ENCODE measurements around the gene ATP10B. TPM values are rescaled to one million over a fixed set of nuclear protein-coding genes. Genes with fewer than 3 reads are reported as not detected.

The ATP10B gene
- total RNA-seq, 1 experiment from 2014 or later: 0.11 TPM

- TF ChIP-seq JAZF1 (CRISPR knock-in tag; IDR thresholded peaks at IDR 0.05) (no peak), ZNF532 (CRISPR knock-in tag; IDR thresholded peaks at IDR 0.05; ENCODE audit: borderline replicate concordance) (no peak), ELF4 (CRISPR knock-in tag; IDR thresholded peaks at IDR 0.05; ENCODE audit: low read depth) (no peak)
These were observed 166.8 kb downstream of the ATP10B start (continued) for GRCh38 chr5:160685219-160685618.

DNA sequence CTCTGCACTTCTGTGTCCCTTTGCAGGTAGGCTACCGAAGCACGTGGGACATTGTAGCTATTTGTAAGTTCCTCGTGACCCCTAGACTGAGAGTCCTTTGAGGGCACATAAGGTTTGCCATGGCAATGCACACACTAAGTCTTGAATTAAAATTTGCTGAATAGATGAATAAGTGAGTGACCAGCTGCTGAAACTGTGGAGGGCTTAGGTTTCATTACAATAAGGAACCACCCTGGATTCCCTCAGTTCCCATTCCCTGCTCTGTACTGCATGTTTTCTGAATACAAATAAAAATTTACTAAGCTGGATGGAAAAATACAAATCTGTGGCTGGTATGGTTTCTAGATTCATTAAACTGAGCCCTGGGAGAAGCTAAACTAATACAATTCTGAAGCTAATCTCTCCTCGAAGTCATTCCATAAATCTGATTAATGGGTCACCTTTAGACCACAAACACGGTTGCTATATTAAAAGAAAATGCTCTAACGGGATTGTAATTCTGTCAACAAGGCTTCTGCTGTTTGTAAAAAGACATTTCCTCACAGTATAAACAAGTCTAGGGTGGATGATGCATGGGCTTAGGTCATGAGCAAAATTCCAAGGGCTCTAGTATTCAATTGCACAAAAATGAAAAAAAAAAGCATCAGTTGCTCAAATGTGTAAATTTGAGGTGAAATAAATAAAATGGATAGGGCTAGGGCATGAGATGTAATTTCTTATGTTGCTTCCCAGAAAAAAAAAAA is 172.3 kb downstream of the ATP10B start:
- ChIA-PET CTCF (interaction anchor here (1.9 kb wide), 1 partner anchor 241 kb away, joined by 9 read pairs; no protein-coding TSS in a partner anchor), POLR2A (no interaction called here)
- DNase-seq (ENCODE audit: low spot score): no peak
- ATAC-seq: no peak
- Mint-ChIP-seq H3K9me3 (peaks cover 5% of the 10 kb centered on the region), H3K4me3 (no peak overlapping the region), H3K4me1 (peaks cover 2% of the 10 kb centered on the region; the same call in 1 of the 2 replicates), H3K27ac (no peak overlapping the region), H3K27me3 (ENCODE audit: low read depth) (no peaks in the 10 kb centered on the region), H3K36me3 (no peaks in the 10 kb centered on the region)
- no peak for TF ChIP-seq EMX1 (CRISPR knock-in tag; IDR thresholded peaks at IDR 0.05)
- TF ChIP-seq ETV6 (CRISPR knock-in tag; IDR thresholded peaks at IDR 0.05): no peak
- no peak for TF ChIP-seq RORB (CRISPR knock-in tag; IDR thresholded peaks at IDR 0.05)
- no peak for TF ChIP-seq SOX15 (CRISPR knock-in tag; IDR thresholded peaks at IDR 0.05)
- no peak for TF ChIP-seq IRF1 (CRISPR knock-in tag; IDR thresholded peaks at IDR 0.05)
- no peak for TF ChIP-seq NR1H2 (CRISPR knock-in tag; IDR thresholded peaks at IDR 0.05)
- TF ChIP-seq AFF4 (CRISPR knock-in tag; IDR thresholded peaks at IDR 0.05; ENCODE audit: borderline replicate concordance): no peak
- no peak for TF ChIP-seq ESRRA (CRISPR knock-in tag; IDR thresholded peaks at IDR 0.05; ENCODE audit: borderline replicate concordance)
- no peak for TF ChIP-seq CDX4 (CRISPR knock-in tag; IDR thresholded peaks at IDR 0.05; ENCODE audit: borderline replicate concordance)

- no peak overlapping the region for H3K4me3 Mint-ChIP-seq
- no peaks in the 10 kb centered on the region for H3K36me3 Mint-ChIP-seq
- peaks cover 4% of the 10 kb centered on the region; the same call in 1 of the 2 replicates for H3K4me1 Mint-ChIP-seq
- H3K9me3 Mint-ChIP-seq: peaks cover 5% of the 10 kb centered on the region; the same call in 1 of the 2 replicates
- ChIA-PET CTCF (interaction anchor here (1.1 kb wide), 1 partner anchor 237 kb away, joined by 4 read pairs; no protein-coding TSS in a partner anchor), POLR2A (no interaction called here)
- H3K27ac Mint-ChIP-seq: no peak overlapping the region
- no peak for TF ChIP-seq ZNF232 (CRISPR knock-in tag; IDR thresholded peaks at IDR 0.05)
- TF ChIP-seq ARID4B (CRISPR knock-in tag; IDR thresholded peaks at IDR 0.05; ENCODE audit: borderline replicate concordance): no peak
- TF ChIP-seq RORB (CRISPR knock-in tag; IDR thresholded peaks at IDR 0.05): no peak
- TF ChIP-seq KAT7 (CRISPR knock-in tag; IDR thresholded peaks at IDR 0.05; ENCODE audit: borderline replicate concordance): no peak
- TF ChIP-seq ZNF671 (CRISPR knock-in tag; IDR thresholded peaks at IDR 0.05): no peak
- TF ChIP-seq NR1H2 (CRISPR knock-in tag; IDR thresholded peaks at IDR 0.05): no peak
- no peak for TF ChIP-seq EMX1 (CRISPR knock-in tag; IDR thresholded peaks at IDR 0.05)
- no peak for TF ChIP-seq JAZF1 (CRISPR knock-in tag; IDR thresholded peaks at IDR 0.05)
- no peaks in the 10 kb centered on the region for H3K27me3 Mint-ChIP-seq (ENCODE audit: low read depth)
- DNase-seq (ENCODE audit: low spot score) (no peak), ATAC-seq (no peak)
These were observed 176.0 kb downstream of the ATP10B start for GRCh38 chr5:160675988-160676387.

Data from WTC11 (cell line).